Stimulated activated CD8-positive, alpha-beta memory T cell treated with anti-CD3 and anti-CD28 coated beads, Interleukin-12 subunit alpha, Interleukin-12 subunit beta, amount 100 ng/mL, for 24 hours (primary cell): ENCODE data around the gene PRMT6.
"Not testable (repeated sequence)": the region's sequence is repeated elsewhere in the genome, so short reads cannot be mapped to it uniquely, and the experiment has no call there.

Experiments used
- DNase-seq: peaks from one replicate; pipeline ENCODE4 v3.0.0-alpha.2; 2020; ENCODE audit errors: extremely low read depth

The PRMT6 gene

GRCh38 chr1:107093395-107093794, 36.9 kb downstream of the PRMT6 start:
- not testable (repeated sequence) for DNase-seq

- DNase-seq: no peak
These were observed 39.2 kb downstream of the PRMT6 start for GRCh38 chr1:107095647-107096046.

- DNase-seq: no peak
These were observed 40.2 kb downstream of the PRMT6 start for GRCh38 chr1:107096690-107097089.

GRCh38 chr1:107098961-107099360, 42.5 kb downstream of the PRMT6 start:
- DNase-seq: no peak

GRCh38 chr1:107100331-107100984, 44.0 kb downstream of the PRMT6 start:
- no peak for DNase-seq

GRCh38 chr1:107105914-107106313, 49.4 kb downstream of the PRMT6 start:
- DNase-seq: no peak
